GM18502 (cell line): Measurements from ENCODE around the gene PDYN.

Experiments
- ATAC-seq: cut with Tn5 transposase; IDR thresholded peaks from one replicate; pipeline ENCODE4 v1.9.1; 2021; ENCODE audit warnings: mild to moderate bottlenecking; ENCODE audit not compliant: unreplicated experiment, poor library complexity

PDYN gene

GRCh38 chr20:1953621-1954020 lies 40.2 kb downstream of the PDYN start:
- ATAC-seq: no peak

GRCh38 chr20:1952737-1953530 lies 40.9 kb downstream of the PDYN start:
- peak; percentile 58 for ATAC-seq

- ATAC-seq: no peak
Measured at GRCh38 chr20:1951436-1952115, 42.3 kb downstream of the PDYN start.

GRCh38 chr20:1950836-1951235 lies 43.0 kb downstream of the PDYN start:
- no peak for ATAC-seq

- no peak for ATAC-seq
Measured at GRCh38 chr20:1949347-1950100, 44.3 kb downstream of the PDYN start.

- ATAC-seq: no peak
Measured at GRCh38 chr20:1947535-1947846, 46.4 kb downstream of the PDYN start.

GRCh38 chr20:1946762-1947534 lies 46.9 kb downstream of the PDYN start:
- ATAC-seq: no peak

- ATAC-seq: no peak
Measured at GRCh38 chr20:1946442-1946761, 47.5 kb downstream of the PDYN start.

GRCh38 chr20:1945660-1946059 lies 48.2 kb downstream of the PDYN start:
- ATAC-seq: no peak

GRCh38 chr20:1945134-1945618 lies 48.7 kb downstream of the PDYN start:
- ATAC-seq: no peak

GRCh38 chr20:1944345-1945091 lies 49.3 kb downstream of the PDYN start:
- ATAC-seq: no peak

GRCh38 chr20:1943275-1944002 lies 50.4 kb downstream of the PDYN start:
- no peak for ATAC-seq

- no peak for ATAC-seq
Measured at GRCh38 chr20:1942486-1943274, 51.2 kb downstream of the PDYN start.

GRCh38 chr20:1942061-1942460 lies 51.8 kb downstream of the PDYN start:
- ATAC-seq: no peak

GRCh38 chr20:1941226-1941625 lies 52.6 kb downstream of the PDYN start:
- no peak for ATAC-seq

GRCh38 chr20:1940581-1940980 lies 53.3 kb downstream of the PDYN start:
- ATAC-seq: no peak

GRCh38 chr20:1939270-1939595 lies 54.6 kb downstream of the PDYN start:
- no peak for ATAC-seq

- ATAC-seq: no peak
Measured at GRCh38 chr20:1938464-1939269, 55.2 kb downstream of the PDYN start.
